Peyer's patch (tissue), 4 donors: ENCODE results near the gene DPPA2.

Experiments
- CTCF ChIP-seq, 6 experiments: fragments of 450-650 bp in 4 of 6; fragments of 200-600 bp in 2 of 6; sonication (generic) in 1 of 6; IDR thresholded peaks; one replicate each; pipeline ENCODE4 v1.5.1; 2017 to 2019; ENCODE audit warnings: antibody characterized with exemption in 6 of 6, mild to moderate bottlenecking in 3 of 6, moderate library complexity in 1 of 6
- POLR2A ChIP-seq, 2 donors: fragments of 450-650 bp; IDR thresholded peaks; one replicate each; pipeline ENCODE4 v1.5.1; 2017; ENCODE audit warnings: antibody characterized with exemption in 2 of 2, mild to moderate bottlenecking in 2 of 2, moderate library complexity in 2 of 2

GRCh38 chr3:109316162-109316730, at the start of gene DPPA2:
- TF ChIP-seq CTCF (IDR thresholded peaks at IDR 0.05) (no peak), POLR2A (IDR thresholded peaks at IDR 0.05) (no peak)
